HG02610 (cell line): ENCODE results near the gene SAMD11.

Source experiments
- ATAC-seq: cut with Tn5 transposase; IDR thresholded peaks from one replicate; pipeline ENCODE4 v1.9.1; 2021; ENCODE audit warnings: mild to moderate bottlenecking, moderate library complexity; ENCODE audit not compliant: unreplicated experiment

SAMD11 gene

GRCh38 chr1:962381-963300, 38.9 kb downstream of the SAMD11 start:
- ATAC-seq, result no peak

DNA sequence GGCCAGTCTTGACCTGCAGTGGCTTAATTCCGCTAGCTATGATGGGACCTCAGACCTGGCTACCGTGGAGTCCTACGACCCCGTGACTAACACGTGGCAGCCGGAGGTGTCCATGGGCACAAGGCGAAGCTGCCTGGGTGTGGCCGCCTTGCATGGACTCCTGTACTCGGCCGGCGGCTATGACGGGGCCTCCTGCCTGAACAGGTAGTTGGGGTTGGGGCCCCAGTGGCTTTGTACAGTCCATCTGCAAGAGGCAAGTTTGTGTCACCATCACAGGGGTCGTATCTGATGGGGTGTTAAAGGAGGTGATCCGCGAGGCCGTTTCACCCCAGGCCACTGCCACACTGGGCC, 39.6 kb downstream of the SAMD11 start:
- no peak for ATAC-seq

DNA sequence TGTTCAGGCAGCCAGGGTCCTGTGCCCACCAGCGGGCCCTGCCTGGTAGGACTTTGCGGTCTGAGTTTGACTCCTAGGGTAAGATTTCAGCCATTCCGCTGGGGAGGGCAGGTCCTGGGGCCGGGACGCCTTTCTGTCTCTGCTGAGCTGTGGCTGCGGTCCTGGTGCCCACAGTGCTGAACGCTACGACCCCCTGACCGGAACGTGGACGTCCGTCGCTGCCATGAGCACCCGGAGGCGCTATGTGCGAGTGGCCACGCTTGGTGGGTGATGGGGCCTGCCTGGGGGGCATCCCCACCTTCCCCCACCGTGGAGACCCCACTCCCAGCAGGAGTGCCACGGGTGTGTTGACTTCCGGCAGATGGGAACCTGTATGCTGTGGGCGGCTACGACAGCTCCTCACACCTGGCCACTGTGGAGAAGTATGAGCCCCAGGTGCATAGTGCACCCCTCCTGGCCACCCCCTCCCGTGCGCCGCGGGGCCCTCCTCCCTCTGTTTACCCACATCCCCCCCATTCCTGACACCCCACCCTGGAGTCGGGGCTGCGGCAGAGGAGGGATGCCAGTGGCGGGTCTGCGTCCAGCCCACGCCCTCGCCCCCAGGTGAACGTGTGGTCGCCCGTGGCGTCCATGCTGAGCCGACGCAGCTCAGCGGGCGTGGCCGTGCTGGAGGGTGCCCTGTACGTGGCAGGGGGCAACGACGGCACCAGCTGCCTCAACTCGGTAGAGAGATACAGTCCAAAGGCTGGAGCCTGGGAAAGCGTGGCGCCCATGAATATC, 40.2 kb downstream of the SAMD11 start:
- ATAC-seq, result no peak

- ATAC-seq, result no peak
These were observed 41.2 kb downstream of the SAMD11 start for GRCh38 chr1:964691-965525.

DNA sequence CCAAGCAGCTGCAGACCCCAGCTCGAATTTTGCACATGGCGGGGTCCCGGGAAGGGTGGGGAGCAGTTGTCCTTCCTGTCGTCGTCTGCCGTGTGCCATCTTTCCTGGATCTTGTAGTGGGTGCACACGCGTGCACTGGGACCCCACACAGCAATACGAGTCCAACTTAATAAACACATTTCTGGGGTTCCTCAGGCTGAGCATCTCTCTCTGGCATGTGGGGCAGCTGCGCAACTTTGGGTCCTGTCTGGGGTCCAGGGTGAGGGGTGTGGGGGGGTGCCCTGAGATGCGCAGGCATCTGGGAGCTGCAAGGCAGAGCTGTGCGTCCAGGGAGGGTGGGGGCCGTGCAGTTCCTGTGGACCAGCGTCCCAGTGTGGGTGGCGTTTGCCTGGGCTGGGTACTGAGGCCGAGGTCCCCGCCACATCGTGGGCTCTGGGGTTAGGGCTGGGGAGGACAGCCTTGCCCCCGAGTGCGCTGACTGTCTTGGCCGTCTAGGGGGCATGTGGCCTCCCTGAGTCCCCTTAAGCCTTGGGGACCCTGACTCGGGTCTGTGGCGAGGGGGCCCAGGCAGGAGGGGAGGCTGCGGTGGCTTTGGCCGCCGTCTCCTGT, 41.9 kb downstream of the SAMD11 start:
- ATAC-seq, result no peak

- ATAC-seq, result no peak
These were observed 42.5 kb downstream of the SAMD11 start, which contains the start of gene PLEKHN1 for GRCh38 chr1:966135-966703. TSS of gene PLEKHN1 (plus strand) at chr1:966482. CDS start at chr1:966532, 50 bp downstream.

DNA sequence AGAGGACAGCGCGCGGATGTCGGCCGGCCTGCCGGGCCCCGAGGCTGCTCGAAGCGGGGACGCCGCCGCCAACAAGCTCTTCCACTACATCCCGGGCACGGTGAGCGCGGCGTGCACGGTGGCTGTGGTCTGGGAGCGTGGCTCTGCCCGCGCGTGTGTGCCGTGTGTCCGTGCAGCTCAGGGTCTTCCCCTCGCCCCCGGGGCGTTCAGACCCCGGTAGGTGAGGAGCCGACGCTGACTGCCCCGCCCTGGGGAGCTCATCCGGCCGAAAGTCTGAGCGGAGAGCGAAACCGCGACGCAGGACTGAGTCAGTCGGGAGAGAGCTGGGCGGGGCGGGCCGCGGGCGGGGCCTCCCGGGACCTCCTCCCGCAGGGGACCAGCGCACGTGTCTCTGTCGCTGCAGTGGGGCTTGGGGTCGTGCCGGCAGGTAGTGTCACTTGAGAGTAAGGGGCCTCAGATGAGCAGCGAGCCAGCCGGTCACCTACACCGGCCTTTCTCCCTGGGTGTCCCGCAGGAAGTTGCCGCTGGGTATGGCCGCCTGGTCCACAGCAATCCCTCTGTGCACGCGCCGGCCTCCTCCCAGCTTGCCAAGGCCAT, 43.1 kb downstream of the SAMD11 start:
- no peak for ATAC-seq

- ATAC-seq, result no peak
These were observed 44.0 kb downstream of the SAMD11 start for GRCh38 chr1:967466-968343.

DNA sequence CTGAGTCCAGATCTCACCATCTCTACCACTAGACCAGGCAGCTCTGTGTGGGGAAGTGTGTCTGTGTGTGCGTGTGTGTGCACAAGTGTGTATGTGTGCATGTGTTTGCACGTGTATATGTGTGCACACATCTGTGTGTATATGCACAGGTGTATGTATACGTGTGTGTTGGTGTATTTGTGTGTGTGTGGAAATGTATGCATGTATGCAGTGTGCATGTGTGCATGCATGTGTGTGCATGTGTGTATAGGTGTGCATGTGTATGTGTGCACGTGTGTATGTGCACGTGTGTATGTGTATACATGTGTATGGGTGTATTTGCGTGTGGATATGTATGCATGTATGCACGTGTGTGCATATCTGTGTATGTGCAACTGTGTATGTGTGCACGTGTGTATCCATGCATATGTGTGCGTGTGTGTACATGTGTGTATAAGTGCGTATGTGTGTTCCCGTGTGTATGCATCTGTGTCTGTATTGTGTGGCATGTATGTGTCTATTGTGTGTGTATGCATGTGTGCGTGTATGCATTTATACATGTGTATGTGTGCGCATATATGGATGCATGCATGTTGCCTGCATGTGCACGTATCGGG, 45.6 kb downstream of the SAMD11 start:
- ATAC-seq, result no peak

DNA sequence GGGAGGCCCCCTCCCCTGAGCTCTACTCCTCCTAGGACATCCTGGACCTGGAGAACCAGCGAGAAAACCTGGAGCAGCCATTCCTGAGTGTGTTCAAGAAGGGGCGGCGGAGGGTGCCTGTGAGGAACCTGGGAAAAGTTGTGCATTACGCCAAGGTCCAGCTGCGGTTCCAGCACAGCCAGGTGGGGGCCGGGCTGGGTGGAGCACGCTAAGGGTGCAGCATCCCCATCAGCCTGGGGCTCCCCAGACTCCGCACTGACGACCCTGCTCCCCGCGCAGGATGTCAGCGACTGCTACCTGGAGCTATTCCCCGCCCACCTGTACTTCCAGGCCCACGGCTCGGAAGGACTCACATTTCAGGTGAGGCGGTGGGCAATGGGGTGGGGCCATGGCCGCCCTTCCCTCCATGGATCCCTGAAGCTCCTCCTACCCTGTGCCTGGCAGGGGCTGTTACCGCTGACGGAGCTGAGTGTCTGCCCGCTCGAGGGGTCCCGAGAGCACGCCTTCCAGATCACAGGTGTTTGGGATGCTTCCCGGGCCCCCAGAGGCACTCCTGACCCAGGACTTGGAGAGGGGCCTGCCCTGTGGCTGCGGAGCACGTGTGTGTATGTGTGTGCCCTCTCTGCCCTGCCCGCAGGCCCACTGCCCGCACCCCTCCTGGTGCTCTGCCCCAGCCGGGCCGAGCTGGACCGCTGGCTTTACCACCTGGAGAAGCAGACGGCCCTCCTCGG, 46.7 kb downstream of the SAMD11 start:
- ATAC-seq, result no peak

- no peak for ATAC-seq
These were observed 47.4 kb downstream of the SAMD11 start for GRCh38 chr1:970973-971730.

DNA sequence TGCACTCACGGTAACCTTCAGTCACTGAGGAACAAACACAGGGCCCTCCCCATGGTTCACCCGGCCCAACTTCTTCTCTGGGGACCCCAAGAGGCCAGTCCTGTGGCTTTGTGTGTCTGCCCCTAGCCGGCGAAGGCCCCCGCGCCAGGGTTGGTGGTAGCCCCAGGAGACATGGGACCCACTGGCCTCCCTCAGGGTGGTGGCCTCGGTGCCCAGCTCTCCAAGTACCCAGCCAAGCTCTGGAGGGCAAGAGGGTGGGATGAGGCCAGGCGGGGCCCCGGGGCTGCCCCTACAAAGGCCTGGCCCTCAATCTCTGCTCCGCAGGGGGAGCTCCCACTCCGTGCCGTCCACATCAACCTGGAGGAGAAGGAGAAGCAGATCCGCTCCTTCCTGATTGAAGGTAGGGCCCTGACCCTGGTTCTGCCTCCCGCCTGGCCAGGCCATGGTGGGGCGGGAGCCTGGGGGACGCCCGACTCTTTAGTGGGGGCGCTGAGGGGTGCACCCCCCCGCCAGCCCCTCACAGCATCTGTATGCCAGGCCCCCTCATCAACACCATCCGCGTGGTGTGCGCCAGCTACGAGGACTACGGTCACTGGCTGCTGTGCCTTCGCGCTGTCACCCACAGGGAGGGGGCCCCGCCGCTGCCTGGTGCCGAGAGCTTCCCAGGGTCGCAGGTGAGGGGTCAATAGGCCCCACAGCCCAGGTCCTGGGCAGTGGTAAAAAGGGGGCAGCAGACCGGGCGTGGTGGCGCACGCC, 48.2 kb downstream of the SAMD11 start:
- ATAC-seq, result no peak

- no peak for ATAC-seq
These were observed 49.2 kb downstream of the SAMD11 start for GRCh38 chr1:972726-973458.

- no peak for ATAC-seq
These were observed 50.0 kb downstream of the SAMD11 start for GRCh38 chr1:973459-974292.

DNA sequence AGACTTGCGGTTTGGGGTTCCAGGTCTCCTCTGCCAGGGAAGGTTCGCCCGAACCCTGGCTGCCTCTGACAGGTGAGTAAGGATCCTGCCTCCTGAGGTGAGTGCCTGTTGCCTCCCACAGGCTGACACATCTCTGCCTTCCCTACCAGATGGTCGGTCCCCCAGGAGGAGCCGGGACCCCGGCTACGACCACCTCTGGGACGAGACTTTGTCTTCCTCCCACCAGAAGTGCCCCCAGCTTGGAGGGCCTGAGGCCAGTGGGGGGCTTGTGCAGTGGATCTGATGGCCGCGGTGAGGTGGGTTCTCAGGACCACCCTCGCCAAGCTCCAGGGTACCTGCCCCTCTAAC, 50.5 kb downstream of the SAMD11 start:
- no peak for ATAC-seq
